HG03196 (cell line): ENCODE results near the gene CRYL1.
A peak's percentile ranks its signal among the peaks of the same experiment; 100 is the strongest.

Experiments
- ATAC-seq: cut with Tn5 transposase; IDR thresholded peaks from one replicate; pipeline ENCODE4 v1.9.1; 2021; ENCODE audit not compliant: unreplicated experiment

The CRYL1 gene, protein sequence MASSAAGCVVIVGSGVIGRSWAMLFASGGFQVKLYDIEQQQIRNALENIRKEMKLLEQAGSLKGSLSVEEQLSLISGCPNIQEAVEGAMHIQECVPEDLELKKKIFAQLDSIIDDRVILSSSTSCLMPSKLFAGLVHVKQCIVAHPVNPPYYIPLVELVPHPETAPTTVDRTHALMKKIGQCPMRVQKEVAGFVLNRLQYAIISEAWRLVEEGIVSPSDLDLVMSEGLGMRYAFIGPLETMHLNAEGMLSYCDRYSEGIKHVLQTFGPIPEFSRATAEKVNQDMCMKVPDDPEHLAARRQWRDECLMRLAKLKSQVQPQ

DNA sequence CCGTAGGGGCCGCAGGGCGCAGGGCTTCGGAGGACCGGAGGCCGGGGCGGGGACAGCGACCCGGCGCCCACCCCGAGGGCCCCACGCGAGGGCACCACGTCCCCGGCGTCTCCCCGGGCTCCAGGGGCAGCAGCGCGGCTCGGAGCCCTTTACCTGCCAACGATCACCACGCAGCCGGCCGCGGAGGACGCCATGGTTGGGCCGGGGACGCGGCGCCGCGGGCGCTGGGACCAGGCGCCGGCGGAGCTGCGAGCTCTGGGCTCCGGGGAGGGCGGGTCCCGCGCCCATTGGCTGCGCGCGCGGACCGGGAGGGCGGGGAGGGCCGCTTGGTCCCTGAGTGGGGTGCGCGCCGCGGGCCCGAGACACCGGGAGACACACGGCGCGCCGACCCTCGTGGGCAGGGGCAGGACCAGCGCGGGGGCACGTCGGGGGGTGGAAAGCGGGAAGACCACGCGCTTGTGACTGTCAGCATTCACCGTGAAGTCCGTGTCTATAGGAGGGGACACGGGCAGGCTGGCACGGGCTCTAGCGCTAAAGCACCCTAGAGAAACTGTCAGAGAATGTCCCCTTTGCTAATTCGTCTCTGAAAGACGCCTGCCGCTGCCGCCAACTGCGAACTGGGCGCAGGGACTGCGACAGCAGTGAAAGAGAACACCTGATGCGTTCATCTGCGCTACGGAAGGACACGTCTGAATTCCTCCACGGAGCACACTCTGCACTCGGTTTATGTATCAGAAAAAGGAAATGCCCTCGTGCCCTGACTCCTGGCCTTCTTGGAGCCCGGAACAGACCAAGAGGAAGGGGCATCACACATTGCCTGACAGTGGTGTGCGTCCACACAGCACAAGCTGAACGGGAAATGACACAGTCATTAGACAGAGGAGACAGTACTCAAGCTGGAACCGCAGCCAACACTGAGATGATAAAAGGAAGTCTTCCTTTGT is at the start of gene CRYL1:
Gene CRYL1 (minus strand): TSS at position 257 of the 944 bp plus-strand sequence. CDS start 63 bp downstream, at position 194.
- ATAC-seq: peak; percentile 68

GRCh38 chr13:20573636-20574035 is 48.0 kb upstream of the CRYL1 start:
- ATAC-seq: no peak

DNA sequence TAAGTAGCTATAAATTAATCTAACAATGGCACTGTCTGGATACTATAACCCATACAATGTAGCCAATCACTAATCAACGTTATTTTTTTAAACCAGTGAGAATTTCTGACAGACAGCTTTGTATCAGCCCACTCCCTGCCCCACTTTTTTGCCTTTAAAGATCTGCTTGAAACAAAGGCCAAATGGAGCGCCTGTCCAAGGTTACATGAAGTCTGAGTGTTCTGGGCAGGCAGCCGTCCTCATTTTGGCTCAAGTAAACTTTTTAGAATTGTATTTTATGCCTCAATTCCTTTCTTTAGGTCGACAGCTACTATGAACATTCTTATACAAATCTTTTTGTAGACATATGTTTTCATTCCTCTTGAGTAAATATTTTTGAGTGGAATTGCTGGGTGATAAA is 47.5 kb upstream of the CRYL1 start:
- no peak for ATAC-seq

DNA sequence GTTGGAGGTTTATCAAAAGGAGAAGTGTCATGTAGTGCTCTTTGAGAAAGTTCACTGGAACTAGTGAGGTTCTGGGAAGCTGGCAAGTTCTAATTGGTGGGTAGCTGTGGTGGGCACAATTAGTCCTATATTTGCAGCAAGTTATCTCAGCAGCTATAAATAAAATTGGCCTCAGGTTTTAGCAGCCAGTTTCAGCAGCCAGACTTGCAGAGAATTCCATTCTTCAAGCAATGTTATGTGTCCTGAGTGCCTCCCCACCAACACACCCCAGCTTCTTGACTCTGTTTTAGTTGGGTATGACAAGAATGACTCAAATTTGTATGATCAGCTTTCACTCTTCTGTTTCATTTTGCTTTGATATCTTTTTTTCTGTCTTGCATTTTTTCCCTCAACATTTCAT is 46.0 kb upstream of the CRYL1 start:
- no peak for ATAC-seq

DNA sequence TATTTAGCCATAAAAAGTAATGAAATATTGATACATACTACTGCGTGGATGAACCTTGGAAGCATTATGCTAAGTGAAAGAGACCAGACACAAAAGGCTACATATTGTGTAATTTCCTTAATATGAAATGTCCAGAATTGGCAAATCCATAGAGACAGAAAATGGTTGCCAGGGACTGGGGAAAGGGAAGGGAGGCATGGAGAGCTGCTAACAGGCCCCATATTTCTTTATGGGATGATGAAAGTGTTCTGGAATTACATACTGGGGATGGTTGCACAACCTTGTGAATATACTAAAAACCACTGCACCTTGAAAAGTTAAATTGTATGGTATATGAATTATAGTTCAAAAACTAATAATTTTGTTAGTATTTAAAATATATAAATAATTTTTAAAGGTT is 44.9 kb upstream of the CRYL1 start:
- ATAC-seq: no peak

DNA sequence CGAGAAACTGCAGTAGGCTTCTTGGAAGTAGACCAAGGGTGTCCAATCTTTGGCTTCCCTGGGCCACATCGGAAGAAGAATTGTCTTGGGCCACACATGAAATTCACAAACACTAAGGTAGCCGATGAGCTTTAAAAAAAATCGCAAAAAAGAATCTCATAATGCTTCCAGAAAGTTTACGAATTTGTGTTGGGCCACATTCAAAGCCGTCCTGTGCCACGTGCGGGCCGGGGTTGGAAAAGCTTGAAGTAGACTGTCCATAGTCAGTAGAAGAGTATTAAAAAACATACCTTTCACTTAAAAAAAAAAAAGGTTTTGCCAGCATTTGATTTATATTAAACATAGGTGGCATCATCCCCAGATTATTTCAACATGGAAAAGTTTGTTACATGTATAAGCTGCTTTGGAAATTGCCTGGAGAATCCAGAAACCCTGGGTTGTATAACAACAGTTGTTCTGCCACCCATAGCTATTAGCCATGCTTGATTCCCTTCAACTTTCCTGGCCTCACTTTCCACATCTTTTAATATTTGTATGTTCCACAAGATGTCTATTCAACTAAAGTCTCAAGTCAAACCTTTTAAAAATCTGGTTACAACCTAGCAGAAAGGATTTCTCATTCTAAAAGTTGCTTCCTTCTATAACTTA is 42.3 kb upstream of the CRYL1 start:
- ATAC-seq: no peak

DNA sequence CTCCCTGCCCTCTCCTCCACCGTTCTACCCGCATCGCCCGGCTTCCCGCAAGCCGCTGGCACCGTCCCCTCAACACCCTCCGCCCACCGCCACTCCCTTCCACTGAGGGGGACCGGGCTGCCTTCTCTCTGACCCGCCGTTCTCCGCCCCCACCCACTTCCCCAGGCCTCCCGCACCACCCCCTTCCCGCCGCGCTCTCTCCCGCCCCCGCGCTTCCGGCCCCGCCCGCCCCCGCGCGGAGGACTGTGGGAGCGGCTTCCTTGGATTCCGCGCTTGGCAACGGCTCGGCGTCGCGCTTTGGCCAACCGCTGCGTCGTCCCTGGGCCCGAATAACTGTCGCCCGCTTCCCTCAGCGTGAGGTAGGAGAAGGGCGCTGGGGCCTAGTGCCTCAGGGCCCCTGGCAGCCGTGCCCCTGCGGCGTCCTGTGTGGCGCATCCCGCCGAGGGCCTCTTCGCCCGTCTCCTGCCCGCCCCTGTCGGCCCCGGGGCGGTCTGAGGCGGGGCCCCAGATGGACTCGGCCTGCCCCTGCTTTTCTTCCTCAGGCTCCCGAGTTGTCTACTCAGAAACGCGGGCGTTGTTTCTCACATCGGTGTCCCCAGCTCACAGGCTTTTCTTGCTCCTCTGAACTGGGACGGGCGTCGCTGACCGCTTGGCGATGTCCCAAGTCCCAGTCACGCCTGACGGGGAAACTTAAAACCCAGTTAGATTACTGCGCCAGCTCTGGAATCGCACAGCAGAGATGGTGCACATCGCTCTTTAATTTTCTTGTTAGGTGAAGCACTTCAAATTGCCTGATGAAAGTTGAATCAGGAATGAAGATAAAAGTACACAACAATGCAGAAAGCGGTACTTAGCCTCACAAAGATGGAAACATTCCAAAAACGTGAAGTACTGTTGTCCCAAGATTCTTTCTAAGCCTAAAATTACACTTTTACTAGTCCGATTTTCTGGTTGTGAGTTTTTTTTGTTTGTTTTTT is 41.5 kb upstream of the CRYL1 start, which contains the start of gene IFT88:
Gene IFT88 (plus strand): TSS at position 260 of the 977 bp plus-strand sequence. CDS start 7,229 bp downstream, outside the sequence.
- ATAC-seq: peak; percentile 82

DNA sequence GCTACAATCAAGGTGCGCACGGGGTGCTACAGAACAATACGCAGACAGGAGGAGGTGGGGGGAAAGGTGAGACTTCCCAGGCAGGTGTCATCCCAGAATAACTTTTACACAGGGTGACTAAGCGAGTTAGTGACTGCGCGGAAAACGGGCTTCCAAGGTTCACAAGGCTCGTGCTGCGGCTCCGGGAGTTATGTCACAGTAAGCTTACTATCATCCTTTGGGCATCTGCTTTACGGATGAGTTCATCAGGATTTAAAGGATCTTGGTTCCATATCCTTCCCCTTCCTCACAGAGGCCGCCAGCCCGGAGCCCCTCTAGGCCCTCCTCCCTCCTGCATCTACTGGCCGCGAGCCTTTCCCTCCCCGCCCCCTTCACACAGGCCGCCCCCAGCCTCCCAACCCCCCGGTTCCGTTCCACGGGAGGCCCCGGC is 40.8 kb upstream of the CRYL1 start:
- peak; percentile 23 for ATAC-seq

DNA sequence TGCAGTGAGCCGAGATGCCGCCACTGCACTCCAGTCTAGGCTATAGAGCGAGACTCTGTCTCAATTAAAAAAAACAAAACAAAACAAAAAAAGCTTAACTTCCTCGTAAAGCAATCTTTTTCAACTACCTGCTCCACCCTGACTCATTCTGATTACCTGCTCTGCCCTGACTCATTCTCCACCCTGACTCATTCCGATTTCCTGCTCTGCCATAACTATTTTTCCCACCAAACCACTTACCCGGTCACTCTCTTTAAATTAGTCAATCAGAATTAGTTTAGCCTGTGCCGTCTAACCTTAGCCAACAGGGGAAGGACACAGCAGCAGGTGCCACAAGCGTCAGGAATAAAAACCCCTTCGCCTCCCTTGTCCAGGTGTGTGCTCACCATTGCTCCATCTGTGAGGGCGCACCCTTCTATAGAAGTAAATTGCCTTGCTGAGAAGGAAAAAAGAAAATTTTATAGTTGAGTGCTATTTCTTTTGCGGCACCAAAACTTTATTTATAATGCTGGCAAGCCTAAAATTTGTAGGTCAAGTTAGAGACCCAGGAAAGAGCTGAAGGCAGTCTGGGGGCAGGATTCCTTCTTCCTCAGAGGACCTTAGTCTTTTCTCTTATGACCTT is 39.6 kb upstream of the CRYL1 start:
- no peak for ATAC-seq

DNA sequence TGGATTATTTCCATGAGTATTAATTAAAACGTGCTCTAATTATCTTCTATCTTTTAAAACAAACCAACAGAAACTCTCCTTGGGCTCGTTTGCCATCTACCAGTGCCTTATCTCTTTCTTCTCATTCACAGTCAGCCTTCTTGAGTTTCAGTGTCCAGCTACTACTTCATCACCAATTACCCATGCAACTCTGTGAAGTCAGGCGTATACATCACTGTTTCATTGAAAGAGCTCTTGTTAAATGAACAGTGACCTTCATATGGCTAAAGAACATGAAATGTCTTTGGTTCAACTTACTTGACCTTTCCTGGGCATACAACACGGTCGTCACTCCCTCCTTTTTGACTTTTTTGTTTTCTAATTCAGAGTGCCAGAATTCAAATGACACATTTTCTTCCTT is 36.1 kb upstream of the CRYL1 start:
- ATAC-seq: no peak

GRCh38 chr13:20559659-20560356 is 34.2 kb upstream of the CRYL1 start:
- ATAC-seq: no peak

DNA sequence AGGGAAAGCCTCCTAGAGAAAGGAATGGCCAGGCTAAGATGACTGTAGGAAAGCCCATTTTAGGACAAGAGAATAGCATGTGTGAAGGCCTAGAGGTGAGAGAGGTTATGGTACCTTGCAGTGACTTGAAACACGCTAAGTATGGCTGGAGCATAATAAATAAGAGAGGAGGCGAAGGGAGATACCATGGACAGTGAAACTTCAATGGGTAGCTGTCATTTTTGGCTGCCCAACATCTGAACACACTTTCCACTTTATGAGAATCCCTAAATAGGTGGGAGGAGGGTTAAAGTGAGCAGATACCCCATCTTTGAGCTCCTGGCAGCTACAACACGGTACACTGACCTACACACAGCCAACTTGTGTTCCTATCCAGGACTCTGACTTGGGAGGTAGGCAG is 33.3 kb upstream of the CRYL1 start:
- ATAC-seq: no peak

DNA sequence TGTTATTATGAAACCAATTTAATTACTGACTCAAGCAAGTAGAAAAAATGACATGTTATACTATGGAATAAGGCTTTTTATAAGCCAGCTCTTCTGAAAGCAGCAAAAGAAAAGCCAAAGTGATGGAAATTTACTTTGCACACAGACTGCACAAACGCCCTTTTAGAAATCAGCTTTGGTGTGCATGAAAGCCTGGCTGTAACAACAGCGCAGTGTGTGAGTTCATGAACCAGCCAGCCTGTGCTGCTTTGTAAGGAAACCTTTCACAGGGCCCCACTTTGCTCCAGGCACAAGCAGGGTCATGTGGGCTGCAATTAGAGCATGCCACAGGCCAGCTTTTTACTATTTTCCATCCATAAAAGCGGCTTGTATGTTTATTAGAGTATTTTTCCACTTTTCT is 27.7 kb upstream of the CRYL1 start:
- ATAC-seq: no peak

- no peak for ATAC-seq
These were observed 25.1 kb upstream of the CRYL1 start for GRCh38 chr13:20550799-20551198.

DNA sequence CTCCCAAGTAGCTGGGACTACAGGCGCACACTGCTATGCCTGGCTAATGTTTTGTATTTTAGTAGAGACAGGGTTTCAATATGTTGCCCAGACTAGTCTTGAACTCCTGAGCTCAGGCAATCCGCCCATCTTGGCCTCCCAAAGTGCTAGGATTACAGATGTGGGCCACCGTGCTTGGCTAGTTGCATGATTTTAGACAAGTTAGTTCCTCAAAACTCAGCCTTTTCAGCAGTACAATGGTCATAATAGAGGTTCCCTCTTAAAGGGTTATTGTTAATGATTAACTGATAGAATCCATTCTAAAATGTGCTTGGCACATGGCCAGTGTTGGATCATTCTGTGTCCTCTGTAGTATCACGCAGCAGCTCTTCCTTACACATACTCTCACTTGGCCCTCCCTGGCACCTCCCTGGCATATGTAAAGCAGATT is 21.8 kb upstream of the CRYL1 start:
- no peak for ATAC-seq

DNA sequence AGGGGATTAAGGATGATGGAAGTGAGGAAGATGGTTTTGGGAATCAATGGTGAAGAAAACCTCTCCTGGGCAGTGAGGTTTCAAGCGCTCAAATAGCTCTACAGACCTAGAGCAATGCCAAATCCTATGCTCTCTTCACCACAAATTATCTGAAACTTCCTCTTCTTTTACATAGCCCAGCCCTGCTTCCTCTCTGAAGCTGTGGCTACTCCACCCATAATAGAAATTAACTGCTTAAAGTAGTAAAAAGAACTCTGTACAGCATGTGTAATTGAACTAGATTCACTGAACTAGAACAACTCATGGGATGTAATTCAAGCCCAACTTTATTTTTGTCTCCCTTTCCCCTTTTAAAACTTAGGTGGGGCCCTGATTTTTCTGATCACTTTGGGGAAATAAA is 20.9 kb upstream of the CRYL1 start:
- no peak for ATAC-seq

DNA sequence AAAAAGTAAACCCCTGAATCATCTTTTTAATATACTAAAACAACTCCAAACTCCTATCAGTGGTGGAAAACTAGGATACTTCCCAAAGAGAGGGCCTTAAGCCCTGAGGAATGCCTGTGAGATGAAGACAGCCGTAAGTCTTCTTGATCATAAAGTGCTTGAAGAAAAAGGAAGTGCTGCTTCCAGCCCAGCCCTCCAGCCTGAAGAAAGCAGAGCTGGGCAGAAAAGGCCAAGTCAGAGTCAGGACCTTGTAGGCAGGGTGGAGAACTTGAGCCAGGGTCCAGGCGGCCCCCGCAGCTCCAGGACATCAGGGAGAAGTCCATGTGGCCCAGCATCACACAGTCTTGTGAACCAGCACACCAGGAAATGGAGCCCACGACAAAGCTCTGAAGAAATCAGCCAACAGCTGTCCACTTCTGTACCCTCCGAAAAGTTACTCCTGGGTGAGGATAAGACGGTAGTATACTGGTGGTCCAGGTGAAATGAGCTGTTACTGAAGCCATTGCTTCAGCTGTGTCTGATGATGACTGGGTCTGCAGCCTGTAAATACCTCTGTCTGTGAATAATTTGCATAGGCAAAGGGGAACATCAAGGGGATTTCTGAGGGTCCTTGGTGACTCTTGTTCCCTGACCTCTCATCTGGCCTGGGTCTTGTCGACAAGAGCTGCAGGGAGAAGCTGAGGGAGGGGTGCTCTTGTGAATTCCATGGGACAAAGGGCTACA is 18.7 kb upstream of the CRYL1 start:
- ATAC-seq: no peak

GRCh38 chr13:20536992-20537391 is 11.3 kb upstream of the CRYL1 start:
- no peak for ATAC-seq
